HS-5 (cell line): Measurements from ENCODE around the gene RASGRP4.
A peak's percentile ranks its signal among the peaks of the same experiment; 100 is the strongest.

ENCODE experiments used
- DNase-seq: peaks from one replicate; pipeline ENCODE4 v3.0.0-alpha.2; 2012; ENCODE audit warnings: low read depth

RASGRP4 gene

GRCh38 chr19:38389101-38389925 lies 36.7 kb downstream of the RASGRP4 start:
- DNase-seq = no peak

GRCh38 chr19:38388349-38389100 lies 37.5 kb downstream of the RASGRP4 start, which contains the start of gene SPRED3:
Gene SPRED3 (plus strand): TSS chr19:38388697. CDS start chr19:38390303, 1,606 bp downstream.
- no peak for DNase-seq

- DNase-seq = peak; percentile 49
Observed at GRCh38 chr19:38387550-38388348, 38.3 kb downstream of the RASGRP4 start, which contains the start of gene GGN. Gene GGN (minus strand): TSS chr19:38388034. CDS start chr19:38387261, 773 bp downstream.

- no peak for DNase-seq
Observed at GRCh38 chr19:38386971-38387549, 39.0 kb downstream of the RASGRP4 start.

- DNase-seq = no peak
Observed at GRCh38 chr19:38386300-38386970, 39.6 kb downstream of the RASGRP4 start.

- no peak for DNase-seq
Observed at GRCh38 chr19:38385804-38386257, 40.2 kb downstream of the RASGRP4 start.

- DNase-seq = no peak
Observed at GRCh38 chr19:38385057-38385803, 40.8 kb downstream of the RASGRP4 start.

GRCh38 chr19:38384209-38385027 lies 41.6 kb downstream of the RASGRP4 start:
- DNase-seq = no peak

- no peak for DNase-seq
Observed at GRCh38 chr19:38383743-38384142, 42.3 kb downstream of the RASGRP4 start.

- DNase-seq = no peak
Observed at GRCh38 chr19:38383184-38383583, 42.8 kb downstream of the RASGRP4 start.

GRCh38 chr19:38381138-38381537 lies 44.9 kb downstream of the RASGRP4 start:
- DNase-seq = no peak

GRCh38 chr19:38378866-38379265 lies 47.2 kb downstream of the RASGRP4 start:
- DNase-seq = no peak

GRCh38 chr19:38377052-38377451 lies 49.0 kb downstream of the RASGRP4 start:
- no peak for DNase-seq

GRCh38 chr19:38376576-38376975 lies 49.4 kb downstream of the RASGRP4 start:
- DNase-seq = no peak

- no peak for DNase-seq
Observed at GRCh38 chr19:38375748-38376147, 50.3 kb downstream of the RASGRP4 start.

GRCh38 chr19:38375098-38375493 lies 50.9 kb downstream of the RASGRP4 start:
- no peak for DNase-seq

GRCh38 chr19:38374332-38375097 lies 51.5 kb downstream of the RASGRP4 start, which contains the start of gene PSMD8:
Gene PSMD8 (plus strand): TSS chr19:38374571. CDS start chr19:38374602, 31 bp downstream.
- DNase-seq = peak; percentile 90

- DNase-seq = no peak
Observed at GRCh38 chr19:38373907-38374331, 52.1 kb downstream of the RASGRP4 start.

GRCh38 chr19:38371081-38371480 lies 54.9 kb downstream of the RASGRP4 start:
- no peak for DNase-seq
